Fibroblast of the aortic adventitia (primary cell): ENCODE results near the gene NEU3. TPM values are rescaled to one million over a fixed set of nuclear protein-coding genes. Genes with fewer than 3 reads are reported as not detected.

Experiments used
- DNase-seq: peaks from one replicate; pipeline ENCODE4 v3.0.0-alpha.2; 2010; ENCODE audit warnings: low read depth
- H3K4me3 ChIP-seq: 2 replicates; pipeline ENCODE4 v1.5.1; 2011; ENCODE audit warnings: low read depth, mild to moderate bottlenecking, control low read depth, low read length, moderate library complexity
- CTCF ChIP-seq: IDR thresholded peaks from 2 replicates; pipeline ENCODE4 v1.5.1; 2011; ENCODE audit warnings: mild to moderate bottlenecking, low read length, control low read depth, inconsistent platforms; ENCODE audit not compliant: insufficient read depth
- small RNA-seq: library from RNA; depleted of rRNA; stranded (forward); fragments of <200 nt; gene quantifications from one replicate; pipeline ENCODE3, GENCODE V24; 2012
- total RNA-seq: library from RNA; depleted of rRNA; stranded (reverse); fragments of >200 nt; gene quantifications from 2 replicates; pipeline ENCODE4 v1.2.3, GENCODE V29; 2012; ENCODE audit warnings: low replicate concordance

The NEU3 gene
- total RNA-seq, 1 donor = 5.2 TPM

- no peak overlapping the region for H3K4me3 ChIP-seq
- DNase-seq = no peak
- TF ChIP-seq CTCF = no peak
Observed at GRCh38 chr11:75066061-75066460, 77.3 kb downstream of the NEU3 start.

Small RNA genes within 50 kb of the gene (small RNA-seq; reads per million reads assigned to genes)
- not detected for gene RNU6-216P

Other genes starting within 250 kb of the NEU3 start
- 20.3 and 28.5 TPM in 2 replicates for gene RNF169, start 240.1 kb upstream of the NEU3 start, total RNA-seq
- gene XRRA1, start 39.8 kb upstream of the NEU3 start, total RNA-seq = 14.5 and 28.0 TPM in 2 replicates
- gene SPCS2, start 39.7 kb upstream of the NEU3 start, total RNA-seq = 7.2 and 43.5 TPM in 2 replicates
- gene OR2AT4, start 107.9 kb downstream of the NEU3 start, total RNA-seq = under 0.01 TPM in 1 of 2 replicates, not detected in the other
- gene SLCO2B1, start 162.2 kb downstream of the NEU3 start, total RNA-seq = 2.0 TPM in 1 of 2 replicates, not detected in the other